ENCODE data around the gene PDCD1LG2.

- TF ChIP-seq POLR2A (IDR thresholded peaks at IDR 0.05) (no peak), EP300 (IDR thresholded peaks at IDR 0.05; ENCODE audit: low read depth) (no peak)
Observed at GRCh38 chr9:5561828-5562488, 51.6 kb downstream of the PDCD1LG2 start.
